ENCODE data around the gene JAK2.

JAK2 gene

DNA sequence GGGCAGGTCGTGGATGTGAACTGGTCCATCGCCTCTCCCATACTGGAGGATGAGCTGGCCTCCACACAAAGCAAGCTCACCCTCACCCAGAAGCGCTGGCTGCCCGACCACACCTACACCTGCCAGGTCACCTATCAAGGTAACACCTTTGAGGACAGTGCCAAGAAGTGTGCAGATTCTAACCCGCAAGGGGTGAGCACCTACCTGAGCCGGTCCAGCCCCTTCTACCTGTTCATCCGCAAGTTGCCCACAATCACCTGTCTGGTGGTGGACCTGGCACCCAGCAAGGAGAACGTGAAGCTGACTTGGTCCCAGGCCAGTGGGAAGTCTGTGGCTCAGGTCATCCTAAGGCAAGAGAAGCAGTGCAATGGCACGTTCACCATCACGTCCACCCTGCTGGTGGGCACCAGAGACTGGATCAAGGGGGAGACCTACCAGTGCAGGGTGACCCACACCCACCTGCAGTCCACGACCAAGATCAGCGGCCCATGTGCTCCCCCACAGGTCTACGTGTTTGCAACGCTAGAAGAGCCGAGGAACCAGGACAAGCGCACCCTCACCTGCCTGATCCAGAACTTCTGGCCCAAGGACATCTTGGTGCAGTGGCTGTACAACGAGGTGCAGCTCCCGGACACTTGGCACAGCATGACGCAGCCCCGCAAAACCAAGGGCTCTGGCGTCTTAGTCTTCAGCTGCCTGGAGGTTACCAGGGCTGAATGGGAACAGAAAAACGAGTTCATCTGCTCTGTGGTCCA lies 129.1 kb downstream of the JAK2 start:
- H3K27ac ChIP-seq, result no peak overlapping the region
- no peak for DNase-seq (ENCODE audit: low read depth, low spot score)

DNA sequence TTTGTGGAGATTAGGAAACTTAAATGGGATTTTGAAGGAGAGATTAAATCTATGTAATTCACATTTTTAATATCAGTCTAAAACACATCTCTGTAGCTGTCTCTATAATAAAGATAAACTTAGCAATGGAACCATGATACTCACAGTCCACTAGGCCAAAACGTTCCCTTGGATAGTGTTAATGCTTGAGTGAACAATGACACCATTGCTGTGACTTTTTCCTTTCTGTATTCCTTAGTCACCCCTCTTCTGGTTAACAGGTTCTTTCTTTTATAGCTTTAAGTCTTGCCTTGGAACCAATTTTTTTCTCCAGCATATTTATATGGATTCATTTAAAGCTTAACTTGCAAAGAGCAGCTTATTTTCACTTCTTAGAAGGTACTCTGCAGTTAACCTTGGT lies 137.0 kb downstream of the JAK2 start:
- DNase-seq (ENCODE audit: low read depth, low spot score), result no peak
- H3K27ac ChIP-seq, result no peak overlapping the region

DNA sequence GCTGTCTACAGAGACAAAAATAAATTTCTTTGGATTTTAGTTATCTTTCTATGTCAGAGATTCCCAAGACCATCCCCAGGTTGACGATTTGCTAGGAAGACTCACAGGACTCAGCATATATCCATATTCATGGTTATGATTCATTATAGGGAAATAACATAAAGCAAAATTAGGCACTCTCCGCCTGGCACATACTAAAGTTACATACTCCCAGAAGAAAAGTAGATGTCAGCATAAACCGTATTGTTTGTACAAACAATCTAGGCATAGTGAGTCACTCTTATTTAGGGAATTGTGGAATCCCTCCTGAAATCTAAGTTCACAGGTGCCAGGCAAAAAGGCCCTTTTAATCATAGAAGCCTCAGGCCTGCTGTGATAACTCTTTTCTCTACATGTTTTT lies 137.4 kb downstream of the JAK2 start:
- no peak overlapping the region for H3K27ac ChIP-seq
- no peak for DNase-seq (ENCODE audit: low read depth, low spot score)

DNA sequence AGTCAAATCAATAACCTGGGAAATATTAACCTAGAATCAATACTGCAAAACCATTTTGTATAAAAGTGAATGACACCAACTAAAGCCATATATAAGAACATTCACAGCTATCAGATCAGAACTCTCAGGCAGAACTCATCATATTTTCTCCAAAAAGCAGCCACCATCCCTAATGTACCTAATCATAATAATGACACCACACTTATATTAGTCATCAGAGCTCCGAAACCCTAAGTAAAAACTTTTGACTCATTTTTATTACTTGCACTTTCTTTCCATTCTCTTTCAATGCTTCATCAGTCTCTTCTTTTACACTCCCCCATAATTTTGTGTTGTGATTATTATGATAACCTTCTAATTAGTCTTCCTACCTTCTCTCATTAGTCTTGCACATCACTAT lies 155.1 kb downstream of the JAK2 start:
- no peak for DNase-seq (ENCODE audit: low read depth, low spot score)
- H3K27ac ChIP-seq, result no peak overlapping the region

DNA sequence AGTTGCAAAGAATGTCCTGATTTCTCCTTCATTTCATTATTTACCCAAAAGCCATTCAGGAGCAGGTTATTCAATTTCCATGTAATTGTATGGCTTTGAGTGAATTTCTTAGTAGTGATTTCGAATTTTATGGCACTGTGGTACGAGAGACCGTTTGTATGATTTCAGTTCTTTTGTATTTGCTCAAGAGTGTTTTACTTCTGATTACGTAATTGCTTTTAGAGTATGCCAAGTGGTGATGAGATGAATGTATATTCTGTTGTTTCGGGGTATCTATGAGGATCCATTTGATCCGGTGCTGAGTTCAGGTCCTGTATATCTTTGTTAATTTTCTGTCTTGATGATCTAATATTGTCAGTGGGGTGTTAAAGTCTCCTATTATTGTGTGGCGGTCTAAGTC lies 159.1 kb downstream of the JAK2 start:
- H3K27ac ChIP-seq, result no peak overlapping the region
- no peak for DNase-seq (ENCODE audit: low read depth, low spot score)

DNA sequence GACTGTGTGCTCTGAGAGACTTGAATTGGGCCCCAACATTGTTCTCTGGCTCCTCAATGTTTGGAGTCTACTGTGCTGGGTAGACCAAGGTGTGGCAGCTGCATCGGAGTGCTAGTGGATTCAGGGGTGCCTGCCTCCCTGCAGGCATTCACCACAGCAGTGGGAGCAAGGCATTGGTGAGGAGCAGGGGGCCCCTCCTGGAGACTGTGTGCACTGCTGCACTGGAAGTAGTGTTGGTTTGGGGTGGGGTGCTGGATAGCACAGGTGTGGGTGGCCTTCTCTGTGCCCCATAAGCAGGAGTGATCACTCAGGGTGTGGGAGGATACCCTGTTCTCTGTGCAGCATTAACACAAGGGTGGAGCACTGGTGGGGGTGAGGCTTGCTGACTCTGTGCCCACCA lies 161.2 kb downstream of the JAK2 start:
- no peak overlapping the region for H3K27ac ChIP-seq
- DNase-seq (ENCODE audit: low read depth, low spot score), result no peak

Data from epithelial cell of prostate (primary cell).